Forelimb muscle (tissue), 1 donor: ENCODE data around the gene DZIP1L. TPM values are rescaled to one million over a fixed set of nuclear protein-coding genes. Genes with fewer than 3 reads are reported as not detected.

ENCODE experiments used
- DNase-seq: peaks from one replicate; pipeline ENCODE4 v3.0.0-alpha.2; 2013; ENCODE audit warnings: low read depth
- polyA plus RNA-seq: library from polyadenylated mRNA; unstranded; fragments of 120-200 nt; gene quantifications from one replicate; pipeline ENCODE4 v1.2.1, GENCODE V29; 2013; ENCODE audit not compliant: insufficient read length

DZIP1L gene
- polyA plus RNA-seq, 1 donor = 6.9 TPM

- no peak for DNase-seq
These were observed 47.4 kb downstream of the DZIP1L start for GRCh38 chr3:138068046-138068445.

GRCh38 chr3:138066972-138067371, 48.4 kb downstream of the DZIP1L start:
- no peak for DNase-seq

- no peak for DNase-seq
These were observed 49.0 kb downstream of the DZIP1L start for GRCh38 chr3:138066383-138066782.

GRCh38 chr3:138065949-138066348, 49.5 kb downstream of the DZIP1L start:
- no peak for DNase-seq

- no peak for DNase-seq
These were observed 52.0 kb downstream of the DZIP1L start for GRCh38 chr3:138063416-138063815.

GRCh38 chr3:138062626-138063025, 52.8 kb downstream of the DZIP1L start:
- no peak for DNase-seq

GRCh38 chr3:138062037-138062436, 53.4 kb downstream of the DZIP1L start:
- no peak for DNase-seq

GRCh38 chr3:138060792-138061191, 54.6 kb downstream of the DZIP1L start:
- no peak for DNase-seq

GRCh38 chr3:138059261-138059660, 56.1 kb downstream of the DZIP1L start:
- DNase-seq = peak; percentile 13

GRCh38 chr3:138057384-138057783, 58.0 kb downstream of the DZIP1L start:
- no peak for DNase-seq

GRCh38 chr3:138054057-138054456, 61.4 kb downstream of the DZIP1L start:
- no peak for DNase-seq

GRCh38 chr3:138051947-138052802, 63.2 kb downstream of the DZIP1L start:
- DNase-seq = no peak

GRCh38 chr3:138049157-138049919, 66.1 kb downstream of the DZIP1L start:
- DNase-seq = no peak

- DNase-seq = no peak
These were observed 67.7 kb downstream of the DZIP1L start for GRCh38 chr3:138047596-138048158.

- no peak for DNase-seq
These were observed 68.5 kb downstream of the DZIP1L start for GRCh38 chr3:138046955-138047354.

- no peak for DNase-seq
These were observed 69.3 kb downstream of the DZIP1L start for GRCh38 chr3:138046085-138046484.

- no peak for DNase-seq
These were observed 72.0 kb downstream of the DZIP1L start for GRCh38 chr3:138043266-138044029.

- no peak for DNase-seq
These were observed 73.4 kb downstream of the DZIP1L start for GRCh38 chr3:138042043-138042442.

GRCh38 chr3:138038725-138039462, 76.5 kb downstream of the DZIP1L start:
- DNase-seq = no peak

- no peak for DNase-seq
These were observed 78.8 kb downstream of the DZIP1L start for GRCh38 chr3:138036572-138036971.

- no peak for DNase-seq
These were observed 80.5 kb downstream of the DZIP1L start for GRCh38 chr3:138034918-138035317.
